HG03457 (cell line): ENCODE measurements around the gene S1PR5.

Experiments
- ATAC-seq: cut with Tn5 transposase; IDR thresholded peaks from one replicate; pipeline ENCODE4 v1.9.1; 2021; ENCODE audit warnings: moderate number of reproducible peaks; ENCODE audit not compliant: unreplicated experiment

The S1PR5 gene

GRCh38 chr19:10516671-10517286 lies 468 bp downstream of the S1PR5 start:
- ATAC-seq, result no peak

GRCh38 chr19:10516064-10516385 lies 1.2 kb downstream of the S1PR5 start:
- ATAC-seq, result no peak

- ATAC-seq, result no peak
Observed at GRCh38 chr19:10514211-10515145, 2.8 kb downstream of the S1PR5 start.

- ATAC-seq, result no peak
Observed at GRCh38 chr19:10513223-10513622, 4.0 kb downstream of the S1PR5 start.

GRCh38 chr19:10510301-10510802 lies 6.9 kb downstream of the S1PR5 start:
- no peak for ATAC-seq

- ATAC-seq, result no peak
Observed at GRCh38 chr19:10508707-10509106, 8.5 kb downstream of the S1PR5 start.

GRCh38 chr19:10508036-10508435 lies 9.2 kb downstream of the S1PR5 start:
- no peak for ATAC-seq

- no peak for ATAC-seq
Observed at GRCh38 chr19:10505583-10506229, 11.5 kb downstream of the S1PR5 start.

- peak; percentile 26 for ATAC-seq
Observed at GRCh38 chr19:10503002-10503789, 14.1 kb downstream of the S1PR5 start, which contains the start of gene KEAP1. Gene KEAP1, minus strand, starts transcription at chr19:10503356. Its CDS starts 3,323 bp downstream, at chr19:10500033.

GRCh38 chr19:10502524-10503001 lies 14.7 kb downstream of the S1PR5 start:
- ATAC-seq, result peak; percentile 60

- ATAC-seq, result peak; percentile 34
Observed at GRCh38 chr19:10501971-10502523, 15.2 kb downstream of the S1PR5 start.

GRCh38 chr19:10500247-10500592 lies 17.0 kb downstream of the S1PR5 start:
- ATAC-seq, result no peak

- no peak for ATAC-seq
Observed at GRCh38 chr19:10499550-10500246, 17.5 kb downstream of the S1PR5 start.

- no peak for ATAC-seq
Observed at GRCh38 chr19:10497371-10497770, 19.9 kb downstream of the S1PR5 start.

- no peak for ATAC-seq
Observed at GRCh38 chr19:10491472-10492047, 25.7 kb downstream of the S1PR5 start.

GRCh38 chr19:10486551-10486950 lies 30.7 kb downstream of the S1PR5 start:
- no peak for ATAC-seq

GRCh38 chr19:10478903-10479384 lies 38.3 kb downstream of the S1PR5 start:
- no peak for ATAC-seq

GRCh38 chr19:10478476-10478875 lies 38.8 kb downstream of the S1PR5 start:
- ATAC-seq, result no peak

GRCh38 chr19:10474962-10475451 lies 42.2 kb downstream of the S1PR5 start:
- no peak for ATAC-seq
